H1 (cell line): ENCODE measurements around the gene TRIM62.

ENCODE experiments used
- ASH2L ChIP-seq: fragments of 200-600, 300-600 bp; sonication (generic); IDR thresholded peaks from one replicate; pipeline ENCODE4 v1.7.1; 2017; ENCODE audit warnings: low read length
- BACH1 ChIP-seq: IDR thresholded peaks from 2 replicates; pipeline ENCODE4 v1.6.1; 2012; ENCODE audit warnings: low read length, improper control_type of control experiment
- GABPA ChIP-seq: IDR thresholded peaks from 2 replicates; pipeline ENCODE4 v1.6.1; 2011; ENCODE audit warnings: mild to moderate bottlenecking, low read length, moderate library complexity, borderline replicate concordance; ENCODE audit not compliant: insufficient read depth

- TF ChIP-seq ASH2L (no peak), GABPA (no peak), BACH1 (no peak)
Observed at GRCh38 chr1:33120436-33121231, 61.2 kb downstream of the TRIM62 start.
